ENCODE measurements around the gene HSD11B2. TPM values are rescaled to one million over a fixed set of nuclear protein-coding genes. Genes with fewer than 3 reads are reported as not detected.

HSD11B2 gene
- total and polyA plus RNA-seq, 4 experiments from 2014 or later = 0.29 TPM; not detected in 3

- peaks cover 16 to 46% of the 10 kb centered on the region in 2 donors for H3K36me3 Mint-ChIP-seq
- ChIA-PET CTCF (ENCODE audit: partially characterized antibody) (no interaction called here), POLR2A (ENCODE audit: partially characterized antibody) (interaction anchor here (1.1 kb wide), 1 partner anchor 10 kb away, joined by 3 read pairs; no protein-coding TSS in a partner anchor)
- no peaks in the 10 kb centered on the region for H3K4me1 ChIP-seq (ENCODE audit: insufficient read depth, low read length)
- intact Hi-C loops (cut with micrococcal nuclease) = no loop called here
- peak overlapping the region in 1 of 7 donors; percentile 7 for H3K27ac Mint-ChIP-seq
- no peak overlapping the region for H3K27ac ChIP-seq (ENCODE audit: low read depth, low read length)
- H3K9me3 ChIP-seq (ENCODE audit: control insufficient read depth in 1 of 2, low read length in 2 of 2) = no peaks in the 10 kb centered on the region
- peaks cover 0 to 1% (median 0%) of the 10 kb centered on the region in 8 donors for H3K9me3 Mint-ChIP-seq
- H3K4me1 Mint-ChIP-seq = peaks cover 0 to 3% (median 0%) of the 10 kb centered on the region in 4 donors
- H3K4me3 ChIP-seq (ENCODE audit: low read length in 2 of 2) = no peak overlapping the region
- no peak for DNase-seq
- H3K27me3 Mint-ChIP-seq = no peaks in the 10 kb centered on the region
- H3K36me3 ChIP-seq (ENCODE audit: insufficient read depth, low read length) = peaks cover 18% of the 10 kb centered on the region
- no peak overlapping the region for H3K4me3 Mint-ChIP-seq
- H3K27me3 ChIP-seq (ENCODE audit: insufficient read depth, low read length) = no peaks in the 10 kb centered on the region
Measured at GRCh38 chr16:67438098-67438791, 7.3 kb downstream of the HSD11B2 start.

DNA sequence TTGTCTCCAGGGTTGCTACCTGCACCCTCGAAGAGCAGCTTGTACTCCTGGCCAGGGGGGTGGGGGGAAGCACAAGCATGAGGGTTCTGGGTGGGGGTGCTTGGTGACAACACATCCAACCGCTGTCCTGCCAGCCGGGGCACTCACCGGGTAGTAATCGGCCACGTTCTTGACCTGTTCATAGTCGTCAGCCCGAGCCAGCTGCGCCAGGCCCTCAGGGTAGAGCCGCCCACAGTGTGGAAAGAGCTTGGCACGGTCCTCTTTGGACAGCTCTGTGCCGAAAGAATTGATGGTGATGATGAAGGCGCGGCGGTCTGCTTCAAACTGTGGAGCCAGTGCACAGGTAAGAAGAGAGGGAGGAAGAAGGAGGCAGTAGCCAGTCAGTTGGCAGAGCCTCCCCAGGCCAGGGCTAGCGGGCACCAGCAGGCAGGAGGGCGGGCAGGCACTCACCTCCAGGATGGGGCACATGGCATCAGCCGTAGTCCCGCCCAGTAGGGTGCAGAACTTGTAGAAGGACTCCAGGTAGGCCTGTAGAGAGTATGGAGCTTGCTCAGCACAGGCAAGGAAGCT, 8.0 kb downstream of the HSD11B2 start:
- peaks cover 16 to 48% of the 10 kb centered on the region in 2 donors for H3K36me3 Mint-ChIP-seq
- ChIA-PET CTCF (ENCODE audit: partially characterized antibody) (interaction anchor here (0.6 kb wide), 1 partner anchor 11 kb away, joined by 3 read pairs; no protein-coding TSS in a partner anchor), POLR2A (ENCODE audit: partially characterized antibody) (interaction anchor here (1.1 kb wide), 1 partner anchor 9 kb away, joined by 3 read pairs; no protein-coding TSS in a partner anchor)
- H3K27ac Mint-ChIP-seq = peak overlapping the region in 1 of 7 donors; percentile 35
- H3K36me3 ChIP-seq (ENCODE audit: insufficient read depth, low read length) = peaks cover 18% of the 10 kb centered on the region
- H3K4me3 Mint-ChIP-seq = no peak overlapping the region
- H3K4me1 Mint-ChIP-seq = peaks cover 0 to 3% (median 0%) of the 10 kb centered on the region in 4 donors
- DNase-seq = no peak
- no peaks in the 10 kb centered on the region for H3K4me1 ChIP-seq (ENCODE audit: insufficient read depth, low read length)
- H3K27ac ChIP-seq (ENCODE audit: low read depth, low read length) = no peak overlapping the region
- H3K9me3 Mint-ChIP-seq = peaks cover 0 to 1% (median 0%) of the 10 kb centered on the region in 8 donors
- no peak overlapping the region for H3K4me3 ChIP-seq (ENCODE audit: low read length in 2 of 2)
- H3K27me3 Mint-ChIP-seq = no peaks in the 10 kb centered on the region
- no peaks in the 10 kb centered on the region for H3K27me3 ChIP-seq (ENCODE audit: insufficient read depth, low read length)
- H3K9me3 ChIP-seq (ENCODE audit: control insufficient read depth in 1 of 2, low read length in 2 of 2) = no peaks in the 10 kb centered on the region
- intact Hi-C loops (cut with micrococcal nuclease) = no loop called here

DNA sequence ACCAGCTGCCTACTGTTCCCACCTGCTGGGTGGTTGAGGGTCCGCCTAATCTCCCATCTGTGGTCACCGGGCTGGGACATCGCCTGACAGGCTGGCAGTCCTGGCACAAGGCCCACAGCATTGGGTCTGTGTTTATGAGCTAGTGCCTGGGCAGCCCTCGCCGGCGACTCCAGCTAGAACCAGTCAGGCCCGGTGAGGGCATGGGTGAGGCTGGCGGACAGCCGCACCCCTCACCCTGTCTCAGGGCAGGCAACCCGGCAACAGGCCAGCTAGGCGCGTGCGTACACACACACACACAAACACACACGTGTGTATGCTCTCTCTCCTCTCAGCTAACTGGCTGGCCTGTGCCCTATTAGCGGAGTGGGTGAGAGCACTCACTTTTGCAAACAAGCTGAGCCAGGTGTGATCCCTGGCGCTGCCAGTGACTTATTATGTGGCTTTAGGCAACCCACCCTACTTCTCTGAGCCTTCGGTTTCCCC, 10.4 kb downstream of the HSD11B2 start:
- no peak overlapping the region for H3K27ac ChIP-seq (ENCODE audit: low read depth, low read length)
- Mint-ChIP-seq H3K27me3 (no peaks in the 10 kb centered on the region), H3K36me3 (peaks cover 16 to 61% of the 10 kb centered on the region in 2 donors), H3K4me3 (no peak overlapping the region), H3K27ac (peak overlapping the region in 1 of 7 donors; percentile 78), H3K9me3 (peaks cover 0 to 1% (median 0%) of the 10 kb centered on the region in 8 donors), H3K4me1 (peaks cover 0 to 3% (median 0%) of the 10 kb centered on the region in 4 donors)
- H3K36me3 ChIP-seq (ENCODE audit: insufficient read depth, low read length) = peaks cover 18% of the 10 kb centered on the region
- no peak overlapping the region for H3K4me3 ChIP-seq (ENCODE audit: low read length in 2 of 2)
- ChIA-PET POLR2A (ENCODE audit: partially characterized antibody) (no interaction called here), CTCF (ENCODE audit: partially characterized antibody) (interaction anchor here (0.7 kb wide), 1 partner anchor 181 kb away, joined by 3 read pairs; no protein-coding TSS in a partner anchor)
- no peaks in the 10 kb centered on the region for H3K27me3 ChIP-seq (ENCODE audit: insufficient read depth, low read length)
- no peaks in the 10 kb centered on the region for H3K4me1 ChIP-seq (ENCODE audit: insufficient read depth, low read length)
- H3K9me3 ChIP-seq (ENCODE audit: control insufficient read depth in 1 of 2, low read length in 2 of 2) = no peaks in the 10 kb centered on the region
- no peak for DNase-seq
- intact Hi-C loops (cut with micrococcal nuclease) = no loop called here

DNA sequence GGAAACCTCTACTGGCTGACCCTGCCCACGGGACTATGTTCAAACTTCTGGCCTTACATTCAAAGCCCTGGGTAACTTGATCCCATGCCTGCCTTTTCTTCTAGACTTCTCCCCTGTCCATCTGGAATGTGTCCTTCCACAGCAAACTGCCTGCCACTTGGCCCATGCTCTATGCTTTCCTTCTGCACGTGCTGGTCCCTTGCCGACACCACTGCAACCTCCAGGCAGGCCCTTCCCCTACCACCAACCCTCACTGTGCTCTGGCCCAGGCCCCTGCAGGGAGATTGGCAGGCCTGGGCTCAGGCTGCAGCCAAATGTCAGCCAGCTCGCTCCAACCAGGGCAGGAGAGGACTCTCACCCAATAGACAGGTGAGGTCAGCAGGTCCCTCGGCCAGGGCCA, 11.0 kb downstream of the HSD11B2 start:
- Mint-ChIP-seq H3K36me3 (peaks cover 16 to 63% of the 10 kb centered on the region in 2 donors), H3K4me1 (peaks cover 0 to 3% (median 0%) of the 10 kb centered on the region in 4 donors), H3K9me3 (peaks cover 0 to 1% (median 0%) of the 10 kb centered on the region in 8 donors), H3K27ac (peak overlapping the region in 3 of 7 donors; percentile 38 to 85 (median 78)), H3K4me3 (no peak overlapping the region), H3K27me3 (no peaks in the 10 kb centered on the region)
- no peaks in the 10 kb centered on the region for H3K27me3 ChIP-seq (ENCODE audit: insufficient read depth, low read length)
- no peak overlapping the region for H3K4me3 ChIP-seq (ENCODE audit: low read length in 2 of 2)
- H3K4me1 ChIP-seq (ENCODE audit: insufficient read depth, low read length) = no peaks in the 10 kb centered on the region
- no peak overlapping the region for H3K27ac ChIP-seq (ENCODE audit: low read depth, low read length)
- DNase-seq = no peak
- H3K9me3 ChIP-seq (ENCODE audit: control insufficient read depth in 1 of 2, low read length in 2 of 2) = no peaks in the 10 kb centered on the region
- intact Hi-C loops (cut with micrococcal nuclease) = no loop called here
- peaks cover 18% of the 10 kb centered on the region for H3K36me3 ChIP-seq (ENCODE audit: insufficient read depth, low read length)
- POLR2A ChIA-PET (ENCODE audit: partially characterized antibody) = no interaction called here
- CTCF ChIA-PET (ENCODE audit: partially characterized antibody) = no interaction called here

DNA sequence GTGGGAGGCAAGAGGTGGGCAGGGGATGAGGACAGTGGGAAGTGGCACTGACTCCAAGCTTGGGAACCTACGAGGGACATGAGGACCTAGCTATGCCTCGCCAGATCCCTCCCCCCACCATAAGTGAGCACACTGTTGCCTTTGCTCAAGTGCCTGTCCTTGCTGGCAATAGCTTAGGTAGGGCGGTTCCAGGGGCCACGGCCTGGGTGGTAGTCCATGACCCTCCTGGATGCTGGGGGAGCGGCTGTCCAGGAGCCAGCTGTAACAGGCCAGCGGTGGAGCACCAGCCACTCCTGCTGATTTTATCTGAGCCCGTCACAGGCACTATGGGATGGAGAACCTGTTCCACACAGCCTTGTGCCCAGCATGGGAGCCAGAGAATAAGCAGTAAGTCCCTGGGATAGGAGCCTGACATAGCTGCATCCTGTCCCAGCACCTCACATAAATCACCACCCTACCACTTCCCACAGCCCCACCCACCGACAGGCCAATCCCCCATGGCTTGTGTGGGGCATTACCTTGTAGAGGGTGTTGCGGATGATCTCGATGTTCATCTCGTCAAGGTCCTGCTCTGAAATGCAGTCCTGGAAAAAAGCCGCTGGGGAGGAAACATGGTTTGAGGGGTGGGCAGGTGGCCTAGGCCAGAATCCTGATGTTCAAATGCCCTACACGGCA, 11.8 kb downstream of the HSD11B2 start:
- ChIA-PET POLR2A (ENCODE audit: partially characterized antibody) (no interaction called here), CTCF (ENCODE audit: partially characterized antibody) (interaction anchor here (2.0 kb wide), 1 partner anchor 15 kb away, joined by 5 read pairs; no protein-coding TSS in a partner anchor)
- Histone ChIP-seq H3K27me3 (ENCODE audit: insufficient read depth, low read length) (no peaks in the 10 kb centered on the region), H3K27ac (ENCODE audit: low read depth, low read length) (no peak overlapping the region), H3K9me3 (ENCODE audit: control insufficient read depth in 1 of 2, low read length in 2 of 2) (no peaks in the 10 kb centered on the region), H3K4me3 (ENCODE audit: low read length in 2 of 2) (no peak overlapping the region), H3K4me1 (ENCODE audit: insufficient read depth, low read length) (no peaks in the 10 kb centered on the region), H3K36me3 (ENCODE audit: insufficient read depth, low read length) (peaks cover 18% of the 10 kb centered on the region)
- no peak for DNase-seq
- Mint-ChIP-seq H3K27me3 (no peaks in the 10 kb centered on the region), H3K4me3 (no peak overlapping the region), H3K4me1 (peaks cover 0 to 3% (median 0%) of the 10 kb centered on the region in 4 donors), H3K27ac (no peak overlapping the region), H3K36me3 (peaks cover 13 to 62% of the 10 kb centered on the region in 2 donors), H3K9me3 (peaks cover 0 to 1% (median 0%) of the 10 kb centered on the region in 8 donors)
- intact Hi-C loops (cut with micrococcal nuclease) = no loop called here

GRCh38 chr16:67443265-67443664, 12.3 kb downstream of the HSD11B2 start:
- peaks cover 16% of the 10 kb centered on the region for H3K36me3 ChIP-seq (ENCODE audit: insufficient read depth, low read length)

More at GRCh38 chr16:67443265-67443664, 12.3 kb downstream of the HSD11B2 start:
- ChIA-PET POLR2A (ENCODE audit: partially characterized antibody) (no interaction called here), CTCF (ENCODE audit: partially characterized antibody) (interaction anchor here (2.0 kb wide), 1 partner anchor 15 kb away, joined by 5 read pairs; no protein-coding TSS in a partner anchor)
- Histone ChIP-seq H3K27ac (ENCODE audit: low read depth, low read length) (no peak overlapping the region), H3K4me3 (ENCODE audit: low read length in 2 of 2) (no peak overlapping the region), H3K9me3 (ENCODE audit: control insufficient read depth in 1 of 2, low read length in 2 of 2) (no peaks in the 10 kb centered on the region), H3K27me3 (ENCODE audit: insufficient read depth, low read length) (no peaks in the 10 kb centered on the region), H3K4me1 (ENCODE audit: insufficient read depth, low read length) (no peaks in the 10 kb centered on the region)
- Mint-ChIP-seq H3K27me3 (no peaks in the 10 kb centered on the region), H3K36me3 (peaks cover 8 to 59% of the 10 kb centered on the region in 2 donors), H3K4me1 (peaks cover 0 to 2% (median 0%) of the 10 kb centered on the region in 4 donors), H3K4me3 (no peak overlapping the region), H3K27ac (no peak overlapping the region), H3K9me3 (peaks cover 0 to 1% (median 0%) of the 10 kb centered on the region in 8 donors)
- intact Hi-C loops (cut with micrococcal nuclease) = no loop called here
- DNase-seq = no peak
